WERI-Rb-1 (cell line): ENCODE measurements around the gene ERF.

ENCODE experiments used
- DNase-seq: peaks from one replicate; pipeline ENCODE4 v3.0.0-alpha.2; 2020
- H3K27ac ChIP-seq: fragments of 250-450 bp; sonication (Bioruptor Pico); 2 replicates; pipeline ENCODE4 v1.5.1; 2020; ENCODE audit warnings: mild to moderate bottlenecking, moderate library complexity
- H3K27me3 ChIP-seq: fragments of 250-450 bp; sonication (Bioruptor Pico); 2 replicates; pipeline ENCODE4 v1.5.1; 2021; ENCODE audit warnings: mild to moderate bottlenecking, low read depth, moderate library complexity; ENCODE audit not compliant: insufficient read depth, severe bottlenecking
- H3K36me3 ChIP-seq: fragments of 250-450 bp; sonication (Bioruptor Pico); 2 replicates; pipeline ENCODE4 v1.5.1; 2020; ENCODE audit warnings: mild to moderate bottlenecking, moderate library complexity
- H3K4me3 ChIP-seq: 2 replicates; pipeline ENCODE4 v1.5.1; 2011; ENCODE audit warnings: low read depth, mild to moderate bottlenecking, control low read depth, low read length
- H3K9me3 ChIP-seq: fragments of 250-450 bp; sonication (Bioruptor Pico); 2 replicates; pipeline ENCODE4 v1.5.1; 2021; ENCODE audit warnings: mild to moderate bottlenecking, moderate library complexity; ENCODE audit not compliant: severe bottlenecking
- CTCF ChIP-seq: IDR thresholded peaks from 2 replicates; pipeline ENCODE4 v1.5.1; 2011; ENCODE audit warnings: low read depth, mild to moderate bottlenecking, control low read depth, inconsistent platforms, low read length

Gene ERF

GRCh38 chr19:42206871-42207755 lies 47.8 kb downstream of the ERF start:
- no peak overlapping the region for H3K4me3 ChIP-seq
- no peak for TF ChIP-seq CTCF
- H3K36me3 ChIP-seq = peaks cover 81% of the 10 kb centered on the region
- H3K27ac ChIP-seq = no peak overlapping the region
- H3K27me3 ChIP-seq = no peaks in the 10 kb centered on the region
- H3K9me3 ChIP-seq = no peaks in the 10 kb centered on the region
- no peak for DNase-seq

DNA sequence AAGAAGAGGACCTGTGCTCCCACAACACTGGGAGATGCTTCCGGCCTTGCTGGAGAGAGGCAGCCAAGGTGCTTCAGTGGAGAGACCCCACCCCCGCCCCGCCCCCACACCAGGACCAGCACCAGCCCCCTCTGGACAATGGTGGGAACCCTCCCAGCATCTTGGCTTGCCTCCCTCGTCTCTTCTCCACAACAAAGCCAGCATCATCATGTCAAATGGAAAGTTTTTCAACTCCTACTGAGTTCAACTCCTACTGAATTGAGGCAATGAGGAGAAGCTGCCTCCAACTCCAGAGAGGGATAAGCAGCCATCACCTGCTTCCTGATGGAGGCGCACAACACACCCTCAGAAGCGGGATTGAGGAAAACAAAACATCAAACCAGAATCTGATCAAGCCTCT lies 50.3 kb downstream of the ERF start:
- TF ChIP-seq CTCF = no peak
- DNase-seq = no peak
- Histone ChIP-seq H3K9me3 (no peaks in the 10 kb centered on the region), H3K4me3 (no peak overlapping the region), H3K27me3 (no peaks in the 10 kb centered on the region), H3K27ac (no peak overlapping the region), H3K36me3 (peaks cover 86% of the 10 kb centered on the region)

GRCh38 chr19:42203700-42204099 lies 51.2 kb downstream of the ERF start:
- no peaks in the 10 kb centered on the region for H3K9me3 ChIP-seq
- H3K4me3 ChIP-seq = no peak overlapping the region
- peaks cover 86% of the 10 kb centered on the region for H3K36me3 ChIP-seq
- no peak for DNase-seq
- H3K27me3 ChIP-seq = no peaks in the 10 kb centered on the region
- no peak for TF ChIP-seq CTCF
- no peak overlapping the region for H3K27ac ChIP-seq

DNA sequence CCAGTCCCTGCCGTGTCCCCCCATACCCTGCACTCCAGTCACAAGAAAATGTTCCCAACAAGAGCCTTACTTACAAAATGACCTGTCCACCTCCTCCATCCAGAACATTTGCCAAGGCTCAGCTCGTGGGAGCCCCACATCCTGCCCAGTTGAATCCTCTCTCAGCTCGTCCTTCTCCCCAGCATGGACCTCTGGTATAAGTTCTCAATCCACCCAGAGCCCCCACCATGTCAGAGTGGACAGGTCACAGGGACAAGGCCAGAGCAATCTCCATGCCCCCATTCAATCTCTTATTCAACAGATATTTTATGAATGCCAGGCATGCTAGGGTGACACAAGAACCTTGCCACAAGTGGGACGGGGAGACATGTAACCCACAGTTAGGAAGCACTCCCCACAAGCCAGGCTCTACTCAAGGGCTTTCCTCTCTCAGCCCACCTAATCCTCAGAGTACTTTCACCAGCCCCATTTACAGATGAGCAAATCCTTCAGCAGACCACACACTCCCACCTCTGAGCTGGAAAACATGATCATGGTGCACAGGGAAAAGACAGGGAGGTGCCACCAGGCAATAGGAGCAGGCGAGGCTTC lies 52.5 kb downstream of the ERF start:
- no peak for TF ChIP-seq CTCF
- Histone ChIP-seq H3K27me3 (no peaks in the 10 kb centered on the region), H3K27ac (no peak overlapping the region), H3K36me3 (peaks cover 88% of the 10 kb centered on the region), H3K9me3 (no peaks in the 10 kb centered on the region), H3K4me3 (no peak overlapping the region)
- DNase-seq = no peak

DNA sequence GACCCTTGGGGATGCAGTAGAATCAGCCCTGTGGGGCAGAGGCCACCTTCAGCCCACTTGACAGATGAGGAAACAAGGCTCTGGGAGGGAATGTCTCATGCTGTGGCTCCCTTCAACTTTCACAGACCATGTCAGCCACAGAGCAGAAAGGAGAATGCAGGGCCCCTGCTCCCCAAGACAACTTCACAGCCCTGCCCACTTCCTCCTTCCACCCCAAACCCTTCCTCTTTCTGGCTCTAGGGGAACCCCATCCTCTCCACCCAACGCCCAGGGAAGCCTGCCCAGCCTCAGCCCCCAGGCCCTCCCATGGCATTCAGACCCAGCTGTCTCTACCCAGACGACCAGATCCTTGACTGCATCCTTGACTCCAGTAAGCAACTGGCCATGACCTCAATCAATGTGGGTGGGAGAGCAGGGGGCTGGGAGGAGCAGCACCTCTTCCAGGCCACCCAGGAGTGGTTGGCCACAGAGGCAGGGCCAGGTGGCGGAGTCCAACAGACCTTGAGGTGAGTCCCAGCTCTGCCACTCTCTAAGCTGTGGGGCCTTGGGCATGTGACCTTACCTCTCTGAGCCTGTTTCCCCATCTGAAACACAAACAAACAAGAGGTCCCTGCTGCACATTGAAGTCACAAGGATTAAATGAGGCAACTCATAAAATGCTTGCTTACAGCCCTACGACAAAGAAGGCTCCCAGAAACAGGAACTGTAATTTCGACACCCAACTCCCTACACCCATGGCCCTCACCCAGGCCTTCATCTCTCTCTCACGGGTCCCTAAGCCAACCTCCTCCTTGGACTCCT lies 53.2 kb downstream of the ERF start:
- DNase-seq = no peak
- peaks cover 84% of the 10 kb centered on the region for H3K36me3 ChIP-seq
- TF ChIP-seq CTCF = no peak
- H3K9me3 ChIP-seq = no peaks in the 10 kb centered on the region
- no peaks in the 10 kb centered on the region for H3K27me3 ChIP-seq
- no peak overlapping the region for H3K4me3 ChIP-seq
- H3K27ac ChIP-seq = no peak overlapping the region; the same call in 1 of the 2 replicates
